Keratinocyte (primary cell): ENCODE measurements around the gene GABRB2.

Experiments
- CTCF ChIP-seq, 3 experiments: IDR thresholded peaks in 1 of 3; conservative IDR thresholded peaks in 1 of 3; optimal IDR thresholded peaks in 1 of 3; 2 replicates in 2 of 3; 3 replicates in 1 of 3; pipeline versions ENCODE3 to v1.5.1; 2011; ENCODE audit warnings: low read length in 3 of 3, mild to moderate bottlenecking in 3 of 3, moderate library complexity in 2 of 3, control low read depth in 1 of 3, inconsistent platforms in 1 of 3; ENCODE audit not compliant: insufficient read depth in 2 of 3; ENCODE audit errors: extremely low read depth in 1 of 3
- EZH2 ChIP-seq: IDR thresholded peaks from one replicate; pipeline ENCODE4 v1.6.1; 2012; ENCODE audit warnings: inconsistent platforms, mild to moderate bottlenecking, low read length, moderate library complexity

- TF ChIP-seq CTCF (optimal IDR thresholded peaks at IDR 0.05 in 1 of 3, IDR thresholded peaks at IDR 0.05 in 1 of 3, conservative IDR thresholded peaks at IDR 0.05 in 1 of 3; ENCODE audit: extremely low read depth in 1 of 3, insufficient read depth in 2 of 3, low read length in 3 of 3) (no peak), EZH2 (no peak)
Measured at GRCh38 chr5:161397448-161397847, 149.1 kb downstream of the GABRB2 start.
